ENCODE measurements around the gene MUSTN1. TPM values are rescaled to one million over a fixed set of nuclear protein-coding genes. Genes with fewer than 3 reads are reported as not detected.
A peak's percentile ranks its signal among the peaks of the same experiment; 100 is the strongest.

The MUSTN1 gene
- polyA plus RNA-seq, 1 donor (not counting 4 experiments of a cell fraction or from before 2014, with no cell fraction given), result not detected

DNA sequence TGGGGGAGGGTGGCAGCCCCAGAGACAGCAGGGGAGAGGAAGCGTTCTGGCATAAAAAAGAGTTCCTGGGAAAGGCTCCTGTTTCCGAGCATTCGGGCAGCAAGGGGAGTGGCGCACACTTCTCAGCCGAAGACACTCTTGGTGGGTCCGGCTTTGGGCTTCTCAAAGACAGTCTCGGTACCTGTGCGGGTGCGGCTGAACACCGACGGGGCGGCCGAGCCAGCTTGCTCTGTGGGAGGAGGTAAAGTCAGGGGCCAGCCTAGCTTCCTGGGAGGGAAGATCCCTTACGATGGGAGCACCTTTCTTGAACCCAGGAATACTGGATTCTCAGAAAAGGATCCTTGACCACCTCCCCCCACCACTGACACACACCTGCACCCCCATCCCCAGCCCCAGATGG is 1.6 kb downstream of the MUSTN1 start:
- Histone ChIP-seq H3K9me3 (ENCODE audit: control insufficient read depth, low read depth, low read length) (no peaks in the 10 kb centered on the region), H3K9me1 (ENCODE audit: control insufficient read depth, extremely low read depth, insufficient read depth, low read length) (no peaks in the 10 kb centered on the region), H4K20me1 (ENCODE audit: control insufficient read depth, extremely low read depth, insufficient read depth, low read length) (no peaks in the 10 kb centered on the region), H3K9ac (ENCODE audit: control insufficient read depth, extremely low read depth, insufficient read depth, low read length) (no peak overlapping the region), H3K4me1 (ENCODE audit: control insufficient read depth, extremely low read depth, insufficient read depth, low read length) (peaks cover 16% of the 10 kb centered on the region), H3K27ac (ENCODE audit: control insufficient read depth, insufficient read depth, low read length) (no peak overlapping the region), H3K79me2 (ENCODE audit: control insufficient read depth, insufficient read depth, low read length) (no peaks in the 10 kb centered on the region), H3K4me2 (ENCODE audit: control insufficient read depth, extremely low read depth, insufficient read depth, low read depth, low read length) (no peak overlapping the region), H3K4me3 (ENCODE audit: control insufficient read depth in 2 of 3, extremely low read depth in 1 of 3, insufficient read depth in 2 of 3, low read depth in 1 of 3, low read length in 3 of 3) (no peak overlapping the region), H3K27me3 (ENCODE audit: control insufficient read depth, extremely low read depth, insufficient read depth, low read length) (no peaks in the 10 kb centered on the region), H2AFZ (ENCODE audit: control insufficient read depth, low read length) (no peak overlapping the region), H3K36me3 (ENCODE audit: control insufficient read depth in 2 of 2, extremely low read depth in 1 of 2, insufficient read depth in 2 of 2, low read length in 2 of 2) (peaks cover 0 to 1% of the 10 kb centered on the region in 2 experiments)
- dilution Hi-C loops (cut with MboI; ENCODE audit: extremely low pct_ligation_motif_present, low sequenced_read_pairs), result no loop called here
- TF ChIP-seq EZH2 (IDR thresholded peaks at IDR 0.05; ENCODE audit: low read length), result no peak
- TF ChIP-seq, protein P1, sequence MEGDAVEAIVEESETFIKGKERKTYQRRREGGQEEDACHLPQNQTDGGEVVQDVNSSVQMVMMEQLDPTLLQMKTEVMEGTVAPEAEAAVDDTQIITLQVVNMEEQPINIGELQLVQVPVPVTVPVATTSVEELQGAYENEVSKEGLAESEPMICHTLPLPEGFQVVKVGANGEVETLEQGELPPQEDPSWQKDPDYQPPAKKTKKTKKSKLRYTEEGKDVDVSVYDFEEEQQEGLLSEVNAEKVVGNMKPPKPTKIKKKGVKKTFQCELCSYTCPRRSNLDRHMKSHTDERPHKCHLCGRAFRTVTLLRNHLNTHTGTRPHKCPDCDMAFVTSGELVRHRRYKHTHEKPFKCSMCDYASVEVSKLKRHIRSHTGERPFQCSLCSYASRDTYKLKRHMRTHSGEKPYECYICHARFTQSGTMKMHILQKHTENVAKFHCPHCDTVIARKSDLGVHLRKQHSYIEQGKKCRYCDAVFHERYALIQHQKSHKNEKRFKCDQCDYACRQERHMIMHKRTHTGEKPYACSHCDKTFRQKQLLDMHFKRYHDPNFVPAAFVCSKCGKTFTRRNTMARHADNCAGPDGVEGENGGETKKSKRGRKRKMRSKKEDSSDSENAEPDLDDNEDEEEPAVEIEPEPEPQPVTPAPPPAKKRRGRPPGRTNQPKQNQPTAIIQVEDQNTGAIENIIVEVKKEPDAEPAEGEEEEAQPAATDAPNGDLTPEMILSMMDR (optimal IDR thresholded peaks at IDR 0.05 in 1 of 3, IDR thresholded peaks at IDR 0.05 in 1 of 3, conservative IDR thresholded peaks at IDR 0.05 in 1 of 3; ENCODE audit: extremely low read depth in 1 of 3, insufficient read depth in 2 of 3, low read length in 3 of 3), result no peak
- DNase-seq (ENCODE audit: low read depth, low spot score) (no peak), FAIRE-seq (no peak)

DNA sequence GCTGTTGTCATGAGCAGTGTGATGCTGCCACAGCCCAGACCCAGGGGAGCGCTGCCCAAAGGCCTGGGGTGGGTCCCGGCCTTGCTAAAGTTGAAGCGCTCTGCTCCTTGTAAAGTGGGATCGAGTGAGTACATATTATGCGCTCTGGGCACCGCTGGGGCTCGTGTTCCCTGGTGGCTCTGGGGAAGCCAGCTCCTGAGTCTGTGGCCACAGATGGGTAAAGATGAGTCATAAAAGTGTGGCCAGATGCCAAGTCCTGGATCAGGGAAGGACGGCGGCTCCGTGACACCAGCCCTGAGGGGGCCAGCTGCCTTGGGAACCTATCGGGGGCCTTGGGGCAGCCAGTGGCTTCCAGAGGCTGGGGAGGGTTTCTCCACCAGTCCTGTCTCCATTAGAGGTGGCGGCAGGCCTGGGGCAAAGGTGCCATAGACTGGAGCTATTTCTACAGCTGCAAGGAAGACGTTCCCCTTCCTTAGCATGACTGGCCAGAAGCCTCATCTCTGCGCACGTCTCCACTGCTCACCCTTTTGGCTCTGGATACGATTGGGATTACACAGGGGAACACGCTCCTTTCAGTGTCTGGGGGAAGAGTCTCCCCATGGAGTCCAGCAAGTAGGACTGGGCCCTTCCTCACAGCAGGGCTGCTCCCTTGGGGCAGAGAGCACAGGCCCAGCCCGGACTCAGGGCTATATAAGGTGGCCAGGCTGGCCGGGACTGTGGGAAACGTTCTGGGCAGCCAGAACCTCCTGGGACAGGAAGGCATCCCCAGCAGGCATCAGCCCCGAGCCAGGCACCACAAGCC is 3.1 kb downstream of the MUSTN1 start:
- Histone ChIP-seq H3K4me3 (ENCODE audit: control insufficient read depth in 2 of 3, extremely low read depth in 1 of 3, insufficient read depth in 2 of 3, low read depth in 1 of 3, low read length in 3 of 3) (no peak overlapping the region), H3K9me3 (ENCODE audit: control insufficient read depth, low read depth, low read length) (no peaks in the 10 kb centered on the region), H3K79me2 (ENCODE audit: control insufficient read depth, insufficient read depth, low read length) (no peaks in the 10 kb centered on the region), H3K27me3 (ENCODE audit: control insufficient read depth, extremely low read depth, insufficient read depth, low read length) (no peaks in the 10 kb centered on the region), H3K36me3 (ENCODE audit: control insufficient read depth in 2 of 2, extremely low read depth in 1 of 2, insufficient read depth in 2 of 2, low read length in 2 of 2) (peaks cover 0 to 1% of the 10 kb centered on the region in 2 experiments), H3K27ac (ENCODE audit: control insufficient read depth, insufficient read depth, low read length) (no peak overlapping the region), H3K9me1 (ENCODE audit: control insufficient read depth, extremely low read depth, insufficient read depth, low read length) (no peaks in the 10 kb centered on the region), H3K9ac (ENCODE audit: control insufficient read depth, extremely low read depth, insufficient read depth, low read length) (no peak overlapping the region), H3K4me1 (ENCODE audit: control insufficient read depth, extremely low read depth, insufficient read depth, low read length) (peaks cover 16% of the 10 kb centered on the region), H4K20me1 (ENCODE audit: control insufficient read depth, extremely low read depth, insufficient read depth, low read length) (no peaks in the 10 kb centered on the region), H2AFZ (ENCODE audit: control insufficient read depth, low read length) (no peak overlapping the region), H3K4me2 (ENCODE audit: control insufficient read depth, extremely low read depth, insufficient read depth, low read depth, low read length) (no peak overlapping the region)
- peak; percentile 44 for DNase-seq (ENCODE audit: low read depth, low spot score)
- peak; percentile 63 for FAIRE-seq
- dilution Hi-C loops (cut with MboI; ENCODE audit: extremely low pct_ligation_motif_present, low sequenced_read_pairs), result no loop called here
- TF ChIP-seq, protein P1 (optimal IDR thresholded peaks at IDR 0.05 in 1 of 3, IDR thresholded peaks at IDR 0.05 in 1 of 3, conservative IDR thresholded peaks at IDR 0.05 in 1 of 3; ENCODE audit: extremely low read depth in 1 of 3, insufficient read depth in 2 of 3, low read length in 3 of 3), result no peak
- no peak for TF ChIP-seq EZH2 (IDR thresholded peaks at IDR 0.05; ENCODE audit: low read length)

All from keratinocyte (primary cell).